Tibial nerve (tissue), 4 donors: ENCODE results near the gene FGF19. TPM values are rescaled to one million over a fixed set of nuclear protein-coding genes. Genes with fewer than 3 reads are reported as not detected.

ENCODE experiments used
- DNase-seq, 2 donors: peaks; one replicate each; pipeline ENCODE4 v3.0.0-alpha.2; 2019; ENCODE audit warnings: low spot score in 2 of 2
- H3K27ac ChIP-seq, 4 donors: fragments of 200-600 bp; sonication (generic) in 3 of 4; one replicate each; pipeline ENCODE4 v1.5.1; 2017 to 2019; ENCODE audit warnings: mild to moderate bottlenecking in 1 of 4
- H3K27me3 ChIP-seq, 2 donors: fragments of 200-600 bp; sonication (generic) in 1 of 2; one replicate each; pipeline versions ENCODE4 v1.5.1 to v1.6.0; 2017 to 2019
- H3K36me3 ChIP-seq, 3 donors: fragments of 200-600 bp; sonication (generic); one replicate each; pipeline ENCODE4 v1.5.1; 2018 to 2019
- H3K4me1 ChIP-seq, 4 donors: fragments of 200-600 bp; sonication (generic) in 3 of 4; one replicate each; pipeline ENCODE4 v1.5.1; 2017 to 2019
- H3K4me3 ChIP-seq, 4 donors: fragments of 200-600 bp; sonication (generic) in 3 of 4; one replicate each; pipeline ENCODE4 v1.5.1; 2017 to 2019; ENCODE audit warnings: mild to moderate bottlenecking in 1 of 4, moderate library complexity in 1 of 4
- H3K9me3 ChIP-seq, 4 donors: fragments of 200-600 bp; sonication (generic) in 3 of 4; one replicate each; pipeline ENCODE4 v1.5.1; 2017 to 2019
- EP300 ChIP-seq, 2 donors: sonication (generic); formaldehyde crosslinking; IDR thresholded peaks; one replicate each; pipeline ENCODE4 v1.6.1; 2017; ENCODE audit warnings: antibody characterized with exemption in 2 of 2, mild to moderate bottlenecking in 1 of 2
- POLR2A ChIP-seq, 2 donors: fragments of 450-650 bp; IDR thresholded peaks; one replicate each; pipeline ENCODE4 v1.6.1; 2017; ENCODE audit warnings: antibody characterized with exemption in 2 of 2, mild to moderate bottlenecking in 2 of 2, moderate library complexity in 2 of 2
- WGBS, 2 donors: methylation state at CpG; one replicate each; pipeline ENCODE4 v1.1.5; 2018; 5-methylcytosine and 5-hydroxymethylcytosine counted together
- total RNA-seq, 4 donors: library from RNA; depleted of rRNA; stranded (reverse); fragments of >200 nt; gene quantifications; one replicate each; pipeline ENCODE4 v1.1.0, GENCODE V29; 2016
- TF ChIP-seq, protein P1 (sequence below), 5 experiments: fragments of 200-600 bp in 3 of 5; fragments of 450-650 bp in 2 of 5; sonication (generic) in 3 of 5; IDR thresholded peaks; one replicate each; pipeline ENCODE4 v1.5.1; 2016 to 2019; ENCODE audit warnings: antibody characterized with exemption in 5 of 5, mild to moderate bottlenecking in 3 of 5, moderate library complexity in 2 of 5

FGF19 gene
- total RNA-seq, 4 donors from 2014 or later = not detected

GRCh38 chr11:69734841-69735240 is 31.0 kb upstream of the FGF19 start:
- Histone ChIP-seq H3K36me3 (no peaks in the 10 kb centered on the region), H3K4me1 (no peaks in the 10 kb centered on the region), H3K4me3 (no peak overlapping the region), H3K27ac (no peak overlapping the region), H3K9me3 (peaks cover 0 to 50% (median 0%) of the 10 kb centered on the region in 4 donors), H3K27me3 (no peaks in the 10 kb centered on the region)
- DNase-seq = no peak
- 98 to 100% methylated on average over 3 of the region's 3 CpGs for WGBS, 2 donors
- TF ChIP-seq POLR2A (IDR thresholded peaks at IDR 0.05) (no peak), EP300 (IDR thresholded peaks at IDR 0.05) (no peak)
- TF ChIP-seq, protein P1, sequence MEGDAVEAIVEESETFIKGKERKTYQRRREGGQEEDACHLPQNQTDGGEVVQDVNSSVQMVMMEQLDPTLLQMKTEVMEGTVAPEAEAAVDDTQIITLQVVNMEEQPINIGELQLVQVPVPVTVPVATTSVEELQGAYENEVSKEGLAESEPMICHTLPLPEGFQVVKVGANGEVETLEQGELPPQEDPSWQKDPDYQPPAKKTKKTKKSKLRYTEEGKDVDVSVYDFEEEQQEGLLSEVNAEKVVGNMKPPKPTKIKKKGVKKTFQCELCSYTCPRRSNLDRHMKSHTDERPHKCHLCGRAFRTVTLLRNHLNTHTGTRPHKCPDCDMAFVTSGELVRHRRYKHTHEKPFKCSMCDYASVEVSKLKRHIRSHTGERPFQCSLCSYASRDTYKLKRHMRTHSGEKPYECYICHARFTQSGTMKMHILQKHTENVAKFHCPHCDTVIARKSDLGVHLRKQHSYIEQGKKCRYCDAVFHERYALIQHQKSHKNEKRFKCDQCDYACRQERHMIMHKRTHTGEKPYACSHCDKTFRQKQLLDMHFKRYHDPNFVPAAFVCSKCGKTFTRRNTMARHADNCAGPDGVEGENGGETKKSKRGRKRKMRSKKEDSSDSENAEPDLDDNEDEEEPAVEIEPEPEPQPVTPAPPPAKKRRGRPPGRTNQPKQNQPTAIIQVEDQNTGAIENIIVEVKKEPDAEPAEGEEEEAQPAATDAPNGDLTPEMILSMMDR (IDR thresholded peaks at IDR 0.05) = no peak

GRCh38 chr11:69734367-69734766 is 30.5 kb upstream of the FGF19 start:
- Histone ChIP-seq H3K4me1 (no peaks in the 10 kb centered on the region), H3K27me3 (no peaks in the 10 kb centered on the region), H3K9me3 (peaks cover 0 to 46% (median 0%) of the 10 kb centered on the region in 4 donors), H3K4me3 (no peak overlapping the region), H3K27ac (peak overlapping the region in 2 of 4 donors; percentile 9 to 16), H3K36me3 (no peaks in the 10 kb centered on the region)
- DNase-seq = no peak
- 91 to 94% methylated on average over 2 of the region's 2 CpGs for WGBS, 2 donors
- TF ChIP-seq POLR2A (IDR thresholded peaks at IDR 0.05) = no peak
- TF ChIP-seq, protein P1 (IDR thresholded peaks at IDR 0.05) = no peak
- no peak for TF ChIP-seq EP300 (IDR thresholded peaks at IDR 0.05)

DNA sequence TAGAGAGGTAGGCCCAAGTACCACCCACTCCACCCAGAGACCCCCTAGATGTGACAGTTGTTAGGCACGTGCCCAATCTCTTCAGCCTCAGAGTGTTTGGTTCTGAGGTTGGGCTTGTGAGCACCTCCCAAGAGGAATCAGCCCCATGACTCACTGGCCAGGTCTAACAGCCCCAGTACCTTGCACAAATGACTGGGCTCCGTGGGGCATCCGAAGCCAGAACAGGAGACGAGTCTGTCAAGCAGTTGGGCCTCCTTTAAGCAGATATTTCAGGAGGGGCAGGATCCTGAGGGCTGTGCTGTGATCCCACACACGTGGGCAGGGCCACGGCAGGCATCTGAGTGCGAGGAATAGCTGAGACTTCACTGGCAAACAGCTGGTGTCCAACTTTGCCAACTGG is 29.1 kb upstream of the FGF19 start:
- Histone ChIP-seq H3K4me3 (no peak overlapping the region), H3K27ac (peak overlapping the region in 1 of 4 donors; percentile 14), H3K27me3 (no peaks in the 10 kb centered on the region), H3K36me3 (no peaks in the 10 kb centered on the region), H3K9me3 (peaks cover 0 to 33% (median 0%) of the 10 kb centered on the region in 4 donors), H3K4me1 (no peaks in the 10 kb centered on the region)
- DNase-seq = no peak
- 61 to 71% methylated on average over 1 to 7 of the region's 7 CpGs for WGBS, 2 donors
- TF ChIP-seq POLR2A (IDR thresholded peaks at IDR 0.05) = no peak
- TF ChIP-seq, protein P1 (IDR thresholded peaks at IDR 0.05) = no peak
- no peak for TF ChIP-seq EP300 (IDR thresholded peaks at IDR 0.05)

DNA sequence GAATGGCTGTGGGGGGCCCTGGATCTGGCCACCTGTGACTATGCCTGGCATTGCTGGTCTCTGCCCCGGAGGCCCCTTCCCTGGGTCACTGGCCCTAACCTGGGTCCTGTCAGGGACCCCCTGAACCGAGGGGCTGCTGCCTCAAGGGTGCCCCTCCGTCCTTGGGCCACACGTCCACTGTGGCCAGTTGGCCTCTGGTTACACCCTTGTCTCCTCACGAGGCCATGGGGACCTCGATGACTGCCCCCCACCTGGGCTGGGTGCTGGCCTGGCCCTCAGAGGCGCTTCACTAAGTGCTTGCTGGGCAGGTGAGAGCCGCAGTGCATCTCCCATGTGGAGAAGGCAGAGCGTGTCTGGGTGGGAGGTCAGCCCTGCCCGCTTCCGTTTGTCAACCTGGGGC is 27.3 kb upstream of the FGF19 start:
- TF ChIP-seq, protein P1 (IDR thresholded peaks at IDR 0.05) = no peak
- TF ChIP-seq EP300 (IDR thresholded peaks at IDR 0.05) (no peak), POLR2A (IDR thresholded peaks at IDR 0.05) (no peak)

DNA sequence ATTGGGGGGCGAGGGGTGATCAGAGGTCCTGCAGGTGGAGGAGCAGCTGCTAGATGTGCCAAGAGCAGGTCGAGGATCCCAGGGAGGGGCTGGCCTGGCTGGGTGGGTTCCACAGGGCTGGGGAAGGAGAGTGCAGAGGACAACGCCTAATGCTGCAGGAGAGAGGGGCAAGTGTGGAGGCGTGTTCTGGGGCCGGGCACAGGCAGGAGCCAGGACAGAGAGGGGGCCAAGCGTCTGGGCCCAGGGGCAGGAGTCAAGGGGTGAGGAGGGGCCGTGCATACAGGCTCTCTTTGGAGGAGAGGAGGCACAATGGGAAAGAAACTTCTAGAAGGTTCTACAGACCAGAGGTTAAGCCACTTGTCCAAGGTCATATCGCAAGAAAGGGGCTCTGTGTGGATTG is 26.7 kb upstream of the FGF19 start:
- TF ChIP-seq POLR2A (IDR thresholded peaks at IDR 0.05) (no peak), EP300 (IDR thresholded peaks at IDR 0.05) (no peak)
- TF ChIP-seq, protein P1 (IDR thresholded peaks at IDR 0.05) = no peak
- Histone ChIP-seq H3K4me3 (no peak overlapping the region), H3K36me3 (no peaks in the 10 kb centered on the region), H3K4me1 (no peaks in the 10 kb centered on the region), H3K27ac (no peak overlapping the region), H3K9me3 (peaks cover 0 to 22% (median 0%) of the 10 kb centered on the region in 4 donors), H3K27me3 (no peaks in the 10 kb centered on the region)
- WGBS, 2 donors = 68 to 70% methylated on average over 8 of the region's 8 CpGs
- no peak for DNase-seq

More for the DNA sequence above, 27.3 kb upstream of the FGF19 start:
- no peak overlapping the region for H3K27ac ChIP-seq
- WGBS, 2 donors = 93% methylated on average over 2 to 4 of the region's 11 CpGs
- H3K9me3 ChIP-seq = peaks cover 0 to 24% (median 0%) of the 10 kb centered on the region in 4 donors
- H3K4me1 ChIP-seq = no peaks in the 10 kb centered on the region
- no peak for DNase-seq
- no peak overlapping the region for H3K4me3 ChIP-seq
- H3K36me3 ChIP-seq = no peaks in the 10 kb centered on the region
- no peaks in the 10 kb centered on the region for H3K27me3 ChIP-seq
